RWPE1 (cell line): ENCODE data around the gene KRT14.

ENCODE experiments used
- CTCF ChIA-PET: fragments of 350-600 bp; sonication (Branson Sonifier 250); formaldehyde crosslinking; extraction: SDS; loops from one replicate; lab custom pipeline; 2021; lab: Yijun Ruan, JAX
- POLR2A ChIA-PET: fragments of 400-600 bp; formaldehyde crosslinking; extraction: SDS; loops from one replicate; lab custom pipeline; 2020; ENCODE audit warnings: antibody characterized with exemption; ENCODE audit not compliant: low non-redundant PET; lab: Yijun Ruan, JAX
- DNase-seq: peaks from one replicate; pipeline ENCODE4 v3.0.0; 2012; ENCODE audit warnings: low spot score
- H3K27ac ChIP-seq: fragments of 450-650 bp; 2 replicates; pipeline ENCODE4 v1.5.1; 2017
- CTCF ChIP-seq: fragments of 450-650 bp; conservative IDR thresholded peaks from 2 replicates; pipeline ENCODE4 v1.5.1; 2017; ENCODE audit warnings: low read depth, mild to moderate bottlenecking

KRT14 gene

GRCh38 chr17:41556306-41556705, 30.4 kb downstream of the KRT14 start:
- ChIA-PET CTCF (no interaction called here), POLR2A (no interaction called here)
- no peak for DNase-seq
- TF ChIP-seq CTCF, result no peak
- H3K27ac ChIP-seq, result no peak overlapping the region

- H3K27ac ChIP-seq, result no peak overlapping the region
- no peak for TF ChIP-seq CTCF
- no peak for DNase-seq
- ChIA-PET CTCF (interaction anchor here (0.6 to 0.8 kb wide), 3 partner anchors 24 to 108 kb away, joined by 3 to 7 read pairs (median 4); no protein-coding TSS in a partner anchor), POLR2A (interaction anchor here (0.7 kb wide), 1 partner anchor 92 kb away, joined by 3 read pairs; no protein-coding TSS in a partner anchor)
These were observed 31.4 kb downstream of the KRT14 start for GRCh38 chr17:41555105-41555887.

- no peak overlapping the region for H3K27ac ChIP-seq
- ChIA-PET POLR2A (no interaction called here), CTCF (interaction anchor here (0.6 to 2.2 kb wide), 4 partner anchors 109 to 748 kb away, joined by 3 to 6 read pairs (median 4); no protein-coding TSS in a partner anchor)
- DNase-seq, result no peak
- TF ChIP-seq CTCF, result no peak
These were observed 32.6 kb downstream of the KRT14 start for GRCh38 chr17:41553987-41554680.

- ChIA-PET CTCF (interaction anchor here (0.6 to 2.2 kb wide), 2 partner anchors 112 to 139 kb away, joined by 3 to 6 read pairs; no protein-coding TSS in a partner anchor), POLR2A (no interaction called here)
These were observed 33.5 kb downstream of the KRT14 start for GRCh38 chr17:41553176-41553575.

GRCh38 chr17:41552455-41552854, 34.2 kb downstream of the KRT14 start:
- no peak for TF ChIP-seq CTCF
- H3K27ac ChIP-seq, result no peak overlapping the region
- ChIA-PET CTCF (interaction anchor here (0.5 to 2.2 kb wide), 6 partner anchors 27 to 341 kb away, joined by 3 to 6 read pairs (median 4); no protein-coding TSS in a partner anchor), POLR2A (no interaction called here)
- no peak for DNase-seq

More at GRCh38 chr17:41553176-41553575, 33.5 kb downstream of the KRT14 start:
- H3K27ac ChIP-seq, result no peak overlapping the region
- TF ChIP-seq CTCF, result no peak
- DNase-seq, result no peak

- DNase-seq, result no peak
- POLR2A ChIA-PET, result interaction anchor here (0.6 kb wide), 1 partner anchor 27 kb away, joined by 4 read pairs; no protein-coding TSS in a partner anchor
- CTCF ChIA-PET, result interaction anchor here (0.6 to 4.5 kb wide), 5 partner anchors 67 to 1189 kb away, joined by 3 to 57 read pairs (median 5); no protein-coding TSS in a partner anchor
- TF ChIP-seq CTCF, result no peak
- no peak overlapping the region for H3K27ac ChIP-seq
These were observed 35.3 kb downstream of the KRT14 start for GRCh38 chr17:41551365-41551764.
